ENCODE data around the gene SPATC1L. TPM values are rescaled to one million over a fixed set of nuclear protein-coding genes. Genes with fewer than 3 reads are reported as not detected.

The SPATC1L gene
- polyA plus RNA-seq, 1 donor from 2014 or later: 15.0 TPM

DNA sequence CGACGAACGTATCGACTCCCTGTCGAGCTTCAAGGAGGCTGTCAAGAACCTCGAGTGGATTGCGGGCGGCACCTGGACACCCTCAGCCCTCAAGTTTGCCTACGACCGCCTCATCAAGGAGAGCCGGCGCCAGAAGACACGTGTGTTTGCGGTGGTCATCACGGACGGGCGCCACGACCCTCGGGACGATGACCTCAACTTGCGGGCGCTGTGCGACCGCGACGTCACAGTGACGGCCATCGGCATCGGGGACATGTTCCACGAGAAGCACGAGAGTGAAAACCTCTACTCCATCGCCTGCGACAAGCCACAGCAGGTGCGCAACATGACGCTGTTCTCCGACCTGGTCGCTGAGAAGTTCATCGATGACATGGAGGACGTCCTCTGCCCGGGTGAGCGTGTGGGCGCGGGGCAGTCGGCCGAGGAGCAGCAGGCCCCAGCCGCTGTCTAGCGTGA is 58.4 kb downstream of the SPATC1L start:
- H3K27me3 Mint-ChIP-seq: no peaks in the 10 kb centered on the region
- H3K36me3 Mint-ChIP-seq: no peaks in the 10 kb centered on the region
- no peaks in the 10 kb centered on the region for H3K4me1 Mint-ChIP-seq
- H3K9me3 Mint-ChIP-seq: peaks cover 0 to 4% (median 0%) of the 10 kb centered on the region in 3 donors
- no peak overlapping the region for H3K4me3 Mint-ChIP-seq
- H3K27ac Mint-ChIP-seq: no peak overlapping the region

GRCh38 chr21:46124926-46125845 is 59.1 kb downstream of the SPATC1L start:
- no peaks in the 10 kb centered on the region for H3K4me1 Mint-ChIP-seq
- no peak overlapping the region for H3K4me3 Mint-ChIP-seq
- no peaks in the 10 kb centered on the region for H3K36me3 Mint-ChIP-seq
- no peak overlapping the region for H3K27ac Mint-ChIP-seq
- H3K27me3 Mint-ChIP-seq: no peaks in the 10 kb centered on the region
- peaks cover 0 to 4% (median 0%) of the 10 kb centered on the region in 3 donors for H3K9me3 Mint-ChIP-seq

GRCh38 chr21:46124083-46124925 is 60.0 kb downstream of the SPATC1L start:
- H3K27ac Mint-ChIP-seq: no peak overlapping the region
- no peaks in the 10 kb centered on the region for H3K4me1 Mint-ChIP-seq
- peaks cover 0 to 4% (median 0%) of the 10 kb centered on the region in 3 donors for H3K9me3 Mint-ChIP-seq
- H3K36me3 Mint-ChIP-seq: no peaks in the 10 kb centered on the region
- H3K27me3 Mint-ChIP-seq: no peaks in the 10 kb centered on the region
- no peak overlapping the region for H3K4me3 Mint-ChIP-seq

- Mint-ChIP-seq H3K4me1 (no peaks in the 10 kb centered on the region), H3K27ac (no peak overlapping the region), H3K36me3 (no peaks in the 10 kb centered on the region), H3K9me3 (peaks cover 0 to 4% (median 0%) of the 10 kb centered on the region in 3 donors), H3K4me3 (no peak overlapping the region), H3K27me3 (no peaks in the 10 kb centered on the region)
These were observed 61.2 kb downstream of the SPATC1L start for GRCh38 chr21:46122758-46123683.

- H3K27me3 Mint-ChIP-seq: no peaks in the 10 kb centered on the region
- H3K27ac Mint-ChIP-seq: no peak overlapping the region
- peaks cover 0 to 4% (median 0%) of the 10 kb centered on the region in 3 donors for H3K9me3 Mint-ChIP-seq
- H3K4me3 Mint-ChIP-seq: no peak overlapping the region
- no peaks in the 10 kb centered on the region for H3K36me3 Mint-ChIP-seq
- no peaks in the 10 kb centered on the region for H3K4me1 Mint-ChIP-seq
These were observed 62.0 kb downstream of the SPATC1L start for GRCh38 chr21:46122237-46122671.

GRCh38 chr21:46121286-46122221 is 62.7 kb downstream of the SPATC1L start:
- H3K4me3 Mint-ChIP-seq: no peak overlapping the region
- no peaks in the 10 kb centered on the region for H3K36me3 Mint-ChIP-seq
- H3K9me3 Mint-ChIP-seq: peaks cover 0 to 4% (median 0%) of the 10 kb centered on the region in 3 donors
- no peak overlapping the region for H3K27ac Mint-ChIP-seq
- no peaks in the 10 kb centered on the region for H3K27me3 Mint-ChIP-seq
- no peaks in the 10 kb centered on the region for H3K4me1 Mint-ChIP-seq

- Mint-ChIP-seq H3K27ac (no peak overlapping the region), H3K4me3 (no peak overlapping the region), H3K36me3 (no peaks in the 10 kb centered on the region), H3K4me1 (no peaks in the 10 kb centered on the region), H3K27me3 (no peaks in the 10 kb centered on the region), H3K9me3 (peaks cover 0 to 4% (median 0%) of the 10 kb centered on the region in 3 donors)
These were observed 63.7 kb downstream of the SPATC1L start for GRCh38 chr21:46120301-46121285.

DNA sequence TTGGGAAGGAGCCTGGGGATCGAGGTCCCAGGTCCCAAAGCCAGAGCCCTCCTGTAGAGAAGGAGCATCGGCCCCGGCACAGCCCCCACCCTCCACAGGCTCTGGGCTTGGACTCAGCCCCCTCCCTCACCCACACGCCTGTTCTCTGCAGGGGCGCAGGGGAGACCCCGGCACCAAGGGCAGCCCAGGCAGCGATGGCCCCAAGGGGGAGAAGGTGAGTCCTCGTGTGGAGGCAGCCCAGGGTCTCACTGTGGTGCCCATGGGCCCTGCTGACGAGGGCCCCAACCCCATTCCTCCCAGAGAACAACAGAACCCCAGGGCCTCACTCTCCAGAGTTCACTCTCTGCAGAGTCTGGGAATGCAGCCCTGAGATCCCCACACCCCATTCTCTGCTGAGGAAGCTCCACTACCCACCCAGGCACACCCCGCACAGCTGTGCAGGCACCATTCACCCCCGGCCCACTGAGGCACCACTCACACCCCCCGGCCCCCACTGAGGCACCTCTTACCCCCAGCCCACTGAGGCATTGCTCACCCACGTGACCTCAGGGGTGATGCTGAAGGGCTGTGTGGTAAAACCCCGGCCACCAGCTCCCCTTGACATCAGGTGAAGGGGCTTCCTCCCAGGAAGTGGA is 64.5 kb downstream of the SPATC1L start:
- Mint-ChIP-seq H3K4me1 (no peaks in the 10 kb centered on the region), H3K4me3 (no peak overlapping the region), H3K27me3 (no peaks in the 10 kb centered on the region), H3K9me3 (peaks cover 0 to 4% (median 0%) of the 10 kb centered on the region in 3 donors), H3K36me3 (no peaks in the 10 kb centered on the region), H3K27ac (no peak overlapping the region)

GRCh38 chr21:46119144-46119636 is 65.1 kb downstream of the SPATC1L start:
- H3K4me3 Mint-ChIP-seq: no peak overlapping the region
- no peaks in the 10 kb centered on the region for H3K36me3 Mint-ChIP-seq
- H3K27me3 Mint-ChIP-seq: no peaks in the 10 kb centered on the region
- no peak overlapping the region for H3K27ac Mint-ChIP-seq
- H3K9me3 Mint-ChIP-seq: peaks cover 0 to 4% (median 0%) of the 10 kb centered on the region in 3 donors
- H3K4me1 Mint-ChIP-seq: no peaks in the 10 kb centered on the region

DNA sequence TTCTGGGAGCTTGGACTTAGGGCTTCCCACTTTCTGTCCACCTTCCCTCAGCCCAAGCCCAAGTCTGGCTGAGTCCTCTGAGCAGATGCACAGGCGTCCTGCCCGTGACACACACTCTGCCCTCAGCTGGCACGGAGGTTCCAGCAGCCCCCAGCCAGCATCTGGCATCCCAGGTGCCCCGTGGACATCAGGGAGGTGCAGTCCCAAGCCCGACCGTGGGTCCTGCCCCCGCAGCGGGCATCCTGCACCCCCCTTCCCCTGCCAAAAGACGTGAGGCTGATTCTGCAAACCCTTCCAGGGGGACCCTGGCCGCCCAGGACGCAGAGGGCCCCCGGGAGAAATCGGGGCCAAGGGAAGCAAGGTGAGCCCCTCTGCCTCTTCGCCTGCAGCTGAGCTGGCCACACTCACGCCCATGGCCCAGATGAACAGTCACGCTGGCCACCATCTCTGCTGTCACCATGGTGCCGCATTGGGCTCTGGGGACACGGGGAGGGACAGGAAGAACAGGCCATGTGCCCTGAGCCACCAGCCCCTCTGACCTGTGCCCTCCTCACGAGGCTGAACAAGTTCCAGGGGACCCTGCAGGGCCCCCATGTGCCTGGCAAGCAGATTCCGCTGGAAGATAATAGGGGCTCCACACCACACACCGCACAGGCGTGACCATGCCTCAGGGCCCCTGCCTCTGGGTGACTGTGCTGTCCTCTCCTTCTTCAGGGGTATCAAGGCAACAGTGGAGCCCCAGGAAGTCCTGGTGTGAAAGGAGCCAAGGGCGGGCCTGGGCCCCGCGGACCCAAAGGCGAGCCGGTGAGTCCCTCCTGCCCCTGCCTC is 65.7 kb downstream of the SPATC1L start:
- Mint-ChIP-seq H3K27ac (no peak overlapping the region), H3K4me1 (no peaks in the 10 kb centered on the region), H3K27me3 (no peaks in the 10 kb centered on the region), H3K9me3 (peaks cover 0 to 4% (median 0%) of the 10 kb centered on the region in 3 donors), H3K36me3 (no peaks in the 10 kb centered on the region), H3K4me3 (no peak overlapping the region)

DNA sequence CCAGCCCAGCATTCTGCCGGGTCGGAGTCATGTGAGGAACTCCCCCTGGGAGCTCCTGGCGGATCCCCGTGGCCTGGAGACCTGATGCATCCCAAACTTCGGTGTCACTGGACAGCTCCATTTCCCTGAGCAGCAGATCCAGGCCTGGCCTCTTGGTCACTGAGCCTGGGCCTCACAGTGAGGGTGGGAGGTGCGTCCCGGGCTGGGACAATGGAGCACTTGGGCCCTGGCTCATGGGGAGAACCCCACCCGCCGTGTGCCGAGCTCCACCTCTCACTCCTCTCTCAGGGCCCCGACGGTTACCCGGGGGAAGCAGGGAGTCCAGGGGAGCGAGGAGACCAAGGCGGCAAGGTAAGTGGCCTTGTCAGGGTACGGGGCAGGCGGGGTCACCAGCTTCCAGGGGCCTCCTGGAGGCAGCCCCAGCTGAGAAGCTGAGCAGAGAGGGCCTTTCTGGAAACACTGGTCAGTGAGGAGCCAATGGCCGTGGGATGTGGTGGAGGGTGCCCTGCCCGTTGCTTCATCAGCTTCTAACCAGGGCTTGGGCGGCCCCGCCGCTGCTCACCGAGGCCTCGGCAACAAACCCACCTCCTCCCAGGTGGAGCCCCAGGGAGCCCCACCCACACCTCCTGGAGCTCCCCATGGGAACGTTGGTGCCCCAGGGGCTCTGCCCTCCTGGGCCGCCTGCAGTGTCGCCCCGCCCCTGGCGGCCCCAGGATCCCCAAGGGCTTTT is 66.5 kb downstream of the SPATC1L start:
- H3K36me3 Mint-ChIP-seq: no peaks in the 10 kb centered on the region
- no peak overlapping the region for H3K27ac Mint-ChIP-seq
- no peak overlapping the region for H3K4me3 Mint-ChIP-seq
- no peaks in the 10 kb centered on the region for H3K27me3 Mint-ChIP-seq
- peaks cover 0 to 4% (median 0%) of the 10 kb centered on the region in 3 donors for H3K9me3 Mint-ChIP-seq
- H3K4me1 Mint-ChIP-seq: no peaks in the 10 kb centered on the region

Data from IgD-negative memory B cell (primary cell).